ENCODE results near the gene NRTN.
"Not testable (repeated sequence)": the region's sequence is repeated elsewhere in the genome, so short reads cannot be mapped to it uniquely, and the experiment has no call there.

The NRTN gene

GRCh38 chr19:5870986-5871394, 66.1 kb downstream of the NRTN start:
- no peaks in the 10 kb centered on the region for H3K9me2 ChIP-seq (replicated peaks; ENCODE audit: control insufficient read depth, low read length)
- no peaks in the 10 kb centered on the region for H4K20me1 ChIP-seq (ENCODE audit: control insufficient read depth, insufficient read depth, low read depth, low read length)
- no peak overlapping the region for H3K4me2 ChIP-seq (ENCODE audit: low read length)
- no peaks in the 10 kb centered on the region for H3K36me3 ChIP-seq (ENCODE audit: control insufficient read depth, low read length)
- H3K9me3 ChIP-seq (ENCODE audit: control insufficient read depth, insufficient read depth, low read length) = no peaks in the 10 kb centered on the region
- TF ChIP-seq CTCF (IDR thresholded peaks at IDR 0.05; ENCODE audit: low read depth, low read length, poor library complexity, severe bottlenecking) = no peak
- no peak for TF ChIP-seq EZH2phosphoT487 (IDR thresholded peaks at IDR 0.05; ENCODE audit: borderline replicate concordance, low read length)
- H3K27ac ChIP-seq (ENCODE audit: low read depth, low read length) = no peak overlapping the region
- H3K4me3 ChIP-seq (ENCODE audit: low read length) = no peak overlapping the region
- H3F3A ChIP-seq (ENCODE audit: control insufficient read depth, insufficient read depth) = no peaks in the 10 kb centered on the region
- no peaks in the 10 kb centered on the region for H3K79me2 ChIP-seq (ENCODE audit: control insufficient read depth, low read length)
- no peaks in the 10 kb centered on the region for H3K4me1 ChIP-seq (ENCODE audit: control insufficient read depth, low read length)
- no peaks in the 10 kb centered on the region for H3K27me3 ChIP-seq (ENCODE audit: control insufficient read depth, low read length)

- H3K4me1 ChIP-seq (ENCODE audit: control insufficient read depth, low read length) = no peaks in the 10 kb centered on the region
- H3K27ac ChIP-seq (ENCODE audit: low read depth, low read length) = no peak overlapping the region
- H3K9me3 ChIP-seq (ENCODE audit: control insufficient read depth, insufficient read depth, low read length) = no peaks in the 10 kb centered on the region
- no peaks in the 10 kb centered on the region for H3K27me3 ChIP-seq (ENCODE audit: control insufficient read depth, low read length)
- H3K4me2 ChIP-seq (ENCODE audit: low read length) = no peak overlapping the region
- no peak overlapping the region for H3K4me3 ChIP-seq (ENCODE audit: low read length)
- no peaks in the 10 kb centered on the region for H3K9me2 ChIP-seq (replicated peaks; ENCODE audit: control insufficient read depth, low read length)
- no peaks in the 10 kb centered on the region for H4K20me1 ChIP-seq (ENCODE audit: control insufficient read depth, insufficient read depth, low read depth, low read length)
- H3F3A ChIP-seq (ENCODE audit: control insufficient read depth, insufficient read depth) = no peaks in the 10 kb centered on the region
- no peaks in the 10 kb centered on the region for H3K79me2 ChIP-seq (ENCODE audit: control insufficient read depth, low read length)
- TF ChIP-seq EZH2phosphoT487 (IDR thresholded peaks at IDR 0.05; ENCODE audit: borderline replicate concordance, low read length) (no peak), CTCF (IDR thresholded peaks at IDR 0.05; ENCODE audit: low read depth, low read length, poor library complexity, severe bottlenecking) (no peak)
- H3K36me3 ChIP-seq (ENCODE audit: control insufficient read depth, low read length) = no peaks in the 10 kb centered on the region
Observed at GRCh38 chr19:5873617-5874199, 68.8 kb downstream of the NRTN start.

GRCh38 chr19:5874496-5874895, 69.6 kb downstream of the NRTN start:
- H3K27me3 ChIP-seq (ENCODE audit: control insufficient read depth, low read length); H3K4me2 ChIP-seq (ENCODE audit: low read length); H3K79me2 ChIP-seq (ENCODE audit: control insufficient read depth, low read length); H3K36me3 ChIP-seq (ENCODE audit: control insufficient read depth, low read length); H4K20me1 ChIP-seq (ENCODE audit: control insufficient read depth, insufficient read depth, low read depth, low read length); H3K9me2 ChIP-seq (replicated peaks; ENCODE audit: control insufficient read depth, low read length); H3K9me3 ChIP-seq (ENCODE audit: control insufficient read depth, insufficient read depth, low read length); H3K4me1 ChIP-seq (ENCODE audit: control insufficient read depth, low read length); H3K27ac ChIP-seq (ENCODE audit: low read depth, low read length); H3K4me3 ChIP-seq (ENCODE audit: low read length); H3F3A ChIP-seq (ENCODE audit: control insufficient read depth, insufficient read depth): not testable (repeated sequence)

GRCh38 chr19:5877427-5877826, 72.6 kb downstream of the NRTN start:
- Histone ChIP-seq H3K27me3 (ENCODE audit: control insufficient read depth, low read length) (no peaks in the 10 kb centered on the region), H3F3A (ENCODE audit: control insufficient read depth, insufficient read depth) (no peaks in the 10 kb centered on the region), H3K4me2 (ENCODE audit: low read length) (no peak overlapping the region), H3K79me2 (ENCODE audit: control insufficient read depth, low read length) (no peaks in the 10 kb centered on the region), H3K4me1 (ENCODE audit: control insufficient read depth, low read length) (no peaks in the 10 kb centered on the region), H3K9me2 (replicated peaks; ENCODE audit: control insufficient read depth, low read length) (no peaks in the 10 kb centered on the region), H3K36me3 (ENCODE audit: control insufficient read depth, low read length) (no peaks in the 10 kb centered on the region), H3K27ac (ENCODE audit: low read depth, low read length) (no peak overlapping the region), H4K20me1 (ENCODE audit: control insufficient read depth, insufficient read depth, low read depth, low read length) (no peaks in the 10 kb centered on the region), H3K4me3 (ENCODE audit: low read length) (no peak overlapping the region), H3K9me3 (ENCODE audit: control insufficient read depth, insufficient read depth, low read length) (no peaks in the 10 kb centered on the region)
- TF ChIP-seq EZH2phosphoT487 (IDR thresholded peaks at IDR 0.05; ENCODE audit: borderline replicate concordance, low read length) (no peak), CTCF (IDR thresholded peaks at IDR 0.05; ENCODE audit: low read depth, low read length, poor library complexity, severe bottlenecking) (no peak)

Measured in DOHH2 (cell line).